ENCODE data around the gene PPIE. TPM values are rescaled to one million over a fixed set of nuclear protein-coding genes. Genes with fewer than 3 reads are reported as not detected.

The PPIE gene
- polyA plus RNA-seq, 1 of the 3 experiments (the other 2 are of a cell fraction): 78.4 TPM

DNA sequence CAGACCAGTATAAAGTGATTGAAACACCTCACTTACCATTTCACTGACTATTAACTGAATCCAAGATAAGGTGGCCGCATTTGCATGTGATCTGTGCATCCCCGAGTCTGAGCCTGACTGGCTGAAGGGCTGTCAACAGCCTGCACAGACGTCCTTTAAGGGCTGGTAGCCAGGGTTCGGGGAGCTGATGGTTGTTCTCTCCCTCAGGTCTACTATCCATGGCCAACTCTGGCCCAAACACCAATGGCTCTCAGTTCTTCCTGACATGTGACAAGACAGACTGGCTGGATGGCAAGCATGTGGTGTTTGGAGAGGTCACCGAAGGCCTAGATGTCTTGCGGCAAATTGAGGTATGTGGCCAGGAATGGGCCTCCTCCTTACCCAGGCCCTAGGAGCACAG, 14.0 kb downstream of the PPIE start:
- H3K9me2 ChIP-seq: no peaks in the 10 kb centered on the region
- no peak overlapping the region for H3K4me3 ChIP-seq (ENCODE audit: low read depth in 2 of 2, low read length in 1 of 2)
- no peaks in the 10 kb centered on the region for H4K20me1 ChIP-seq (ENCODE audit: insufficient read depth)
- H3K9ac ChIP-seq: no peak overlapping the region
- TF ChIP-seq RCOR1 (IDR thresholded peaks at IDR 0.05; ENCODE audit: low read length) (no peak), ELF1 (IDR thresholded peaks at IDR 0.05) (no peak), NFIC (IDR thresholded peaks at IDR 0.05; ENCODE audit: borderline replicate concordance) (no peak), RAD21 (IDR thresholded peaks at IDR 0.05; ENCODE audit: low read length) (no peak), TEAD4 (IDR thresholded peaks at IDR 0.05; ENCODE audit: borderline replicate concordance, insufficient read depth) (no peak), SMC3 (IDR thresholded peaks at IDR 0.05; ENCODE audit: low read depth, low read length) (no peak), FOSL2 (IDR thresholded peaks at IDR 0.05; ENCODE audit: borderline replicate concordance, low read depth) (no peak), FOXJ3 (CRISPR knock-in tag; IDR thresholded peaks at IDR 0.05) (no peak), MXI1 (IDR thresholded peaks at IDR 0.05; ENCODE audit: low read depth, low read length) (no peak), USF1 (IDR thresholded peaks at IDR 0.05; ENCODE audit: borderline replicate concordance, low read depth) (no peak), JUND (IDR thresholded peaks at IDR 0.05) (no peak), MEF2A (IDR thresholded peaks at IDR 0.05; ENCODE audit: borderline replicate concordance, low read depth) (no peak)
- no peak overlapping the region for H3K27ac ChIP-seq (ENCODE audit: low read depth in 2 of 2, low read length in 1 of 2)
- no peak for DNase-seq
- no peaks in the 10 kb centered on the region for H3K79me2 ChIP-seq (ENCODE audit: insufficient read depth)
- H3F3A ChIP-seq (replicated peaks; ENCODE audit: insufficient read depth): peaks cover 4% of the 10 kb centered on the region
- no peaks in the 10 kb centered on the region; a peak in 1 of 4 replicates for H3K4me1 ChIP-seq (ENCODE audit: control insufficient read depth in 1 of 2, insufficient read depth in 2 of 2, low read depth in 1 of 2, low read length in 1 of 2)
- no peak overlapping the region for H3K4me2 ChIP-seq
- WGBS (ENCODE audit: low lambda C conversion rate): 89% methylated on average over 4 of the region's 6 CpGs
- H3K27me3 ChIP-seq (ENCODE audit: insufficient read depth): no peaks in the 10 kb centered on the region
- ChIA-PET POLR2A (no interaction called here), CTCF (no interaction called here)
- no peaks in the 10 kb centered on the region for H3K9me3 ChIP-seq
- H3K36me3 ChIP-seq (replicated peaks in 1 of 2; ENCODE audit: control insufficient read depth in 1 of 2, insufficient read depth in 2 of 2, low read length in 1 of 2): peaks cover 37 to 79% of the 10 kb centered on the region in 2 experiments
- no peak overlapping the region for H2AFZ ChIP-seq (ENCODE audit: low read depth)

GRCh38 chr1:39753132-39754025, 14.7 kb downstream of the PPIE start:
- Histone ChIP-seq H3K4me3 (ENCODE audit: low read depth in 2 of 2, low read length in 1 of 2) (no peak overlapping the region), H3K4me2 (no peak overlapping the region), H3F3A (replicated peaks; ENCODE audit: insufficient read depth) (peaks cover 4% of the 10 kb centered on the region), H3K27me3 (ENCODE audit: insufficient read depth) (no peaks in the 10 kb centered on the region), H3K9me2 (no peaks in the 10 kb centered on the region), H4K20me1 (ENCODE audit: insufficient read depth) (no peaks in the 10 kb centered on the region), H2AFZ (ENCODE audit: low read depth) (no peak overlapping the region), H3K79me2 (ENCODE audit: insufficient read depth) (no peaks in the 10 kb centered on the region), H3K36me3 (replicated peaks in 1 of 2; ENCODE audit: control insufficient read depth in 1 of 2, insufficient read depth in 2 of 2, low read length in 1 of 2) (peaks cover 36 to 81% of the 10 kb centered on the region in 2 experiments), H3K9ac (no peak overlapping the region), H3K27ac (ENCODE audit: low read depth in 2 of 2, low read length in 1 of 2) (no peak overlapping the region), H3K4me1 (ENCODE audit: control insufficient read depth in 1 of 2, insufficient read depth in 2 of 2, low read depth in 1 of 2, low read length in 1 of 2) (no peaks in the 10 kb centered on the region; a peak in 1 of 4 replicates), H3K9me3 (no peaks in the 10 kb centered on the region)
- ChIA-PET POLR2A (interaction anchor here (0.6 kb wide), 1 partner anchor 538 kb away, joined by 4 read pairs; no protein-coding TSS in a partner anchor), CTCF (no interaction called here)
- TF ChIP-seq POLR2AphosphoS5 (IDR thresholded peaks at IDR 0.05; ENCODE audit: low read depth, low read length) (no peak), GATA2 (CRISPR knock-in tag; IDR thresholded peaks at IDR 0.05) (no peak), MAX (IDR thresholded peaks at IDR 0.05; ENCODE audit: low read depth) (no peak), CHD2 (IDR thresholded peaks at IDR 0.05; ENCODE audit: low read length, partially characterized antibody) (no peak), ZBTB33 (IDR thresholded peaks at IDR 0.05; ENCODE audit: borderline replicate concordance, low read depth) (no peak), MXI1 (IDR thresholded peaks at IDR 0.05; ENCODE audit: low read depth, low read length) (no peak), TEAD4 (IDR thresholded peaks at IDR 0.05; ENCODE audit: borderline replicate concordance, insufficient read depth) (no peak)
- WGBS (ENCODE audit: low lambda C conversion rate): 89% methylated on average over 14 of the region's 16 CpGs
- DNase-seq: no peak

Measured in SK-N-SH (cell line).